HepG2 (cell line): ENCODE data around the gene ARID5B. TPM values are rescaled to one million over a fixed set of nuclear protein-coding genes. Genes with fewer than 3 reads are reported as not detected.

Source experiments
- ATAC-seq: fragments of 200-7000 bp; cut with Tn5 transposase; 3 replicates; pipeline ENCODE4 v1.9.1; 2020; ENCODE audit warnings: mild to moderate bottlenecking, moderate library complexity
- BruUV-seq: library from RNA; stranded (reverse); fragments of 400-500 nt; replicated peaks from 2 replicates; lab custom pipeline; 2021; lab: Mats Ljungman, UMichigan
- CTCF ChIA-PET: fragments of 300-600 bp; formaldehyde crosslinking; extraction: SDS; loops from one replicate; lab custom pipeline; 2021; ENCODE audit warnings: low total read pairs, inconsistent platforms, low intra/inter-chr PET ratio; lab: Yijun Ruan, JAX
- POLR2A ChIA-PET: fragments of 350-600 bp; sonication (Branson Sonifier 250); formaldehyde crosslinking; loops from one replicate; lab custom pipeline; 2020; ENCODE audit warnings: antibody characterized with exemption, inconsistent platforms; lab: Yijun Ruan, JAX
- DNase-seq: peaks from one replicate; pipeline ENCODE4 v3.0.0-alpha.2; 2015; ENCODE audit warnings: low spot score
- FAIRE-seq: peaks from 3 replicates; lab custom pipeline; 2011; peaks lifted over from hg19 to GRCh38; lab: Jason Lieb, UNC
- H2AFZ ChIP-seq: one replicate; pipeline ENCODE4 v1.6.1; 2011; ENCODE audit warnings: low read length, inconsistent platforms
- H3K27ac ChIP-seq: fragments of 300-600 bp; 3 replicates; pipeline ENCODE4 v1.8.0; 2011; ENCODE audit warnings: mixed run types, mild to moderate bottlenecking, mixed read lengths, low read length, inconsistent platforms; ENCODE audit not compliant: insufficient read depth; ENCODE audit errors: extremely low read length
- H3K27me3 ChIP-seq, 2 experiments: fragments of 200-600 bp in 1 of 2; 2 replicates in 1 of 2; 3 replicates in 1 of 2; pipeline versions ENCODE4 v1.6.0 to v1.8.0; 2011; ENCODE audit warnings: low read length in 2 of 2, mild to moderate bottlenecking in 2 of 2, moderate library complexity in 2 of 2, inconsistent platforms in 1 of 2; ENCODE audit not compliant: insufficient read depth in 2 of 2, control insufficient read depth in 1 of 2
- H3K36me3 ChIP-seq, 2 experiments: fragments of 200-600 bp in 1 of 2; replicated peaks in 1 of 2; 2 replicates in 1 of 2; 3 replicates in 1 of 2; pipeline versions ENCODE4 v1.5.1 to v1.8.0; 2011; ENCODE audit warnings: low read length in 2 of 2, inconsistent platforms in 1 of 2; ENCODE audit not compliant: insufficient read depth in 2 of 2, control insufficient read depth in 1 of 2
- H3K4me1 ChIP-seq: 2 replicates; pipeline ENCODE4 v1.5.1; 2012; ENCODE audit warnings: low read length, inconsistent platforms; ENCODE audit not compliant: insufficient read depth
- H3K4me2 ChIP-seq: 2 replicates; pipeline ENCODE4 v1.6.0; 2011; ENCODE audit warnings: low read depth, low read length, inconsistent platforms
- H3K4me3 ChIP-seq, 3 experiments: fragments of 200-600 bp in 1 of 3; sonication (generic), shearing (Covaris generic) in 1 of 3; replicated peaks in 1 of 3; 2 replicates each; pipeline ENCODE4 v1.5.1; 2011 to 2016; ENCODE audit warnings: low read length in 3 of 3, inconsistent platforms in 2 of 3, low read depth in 2 of 3, mild to moderate bottlenecking in 2 of 3, control low read depth in 1 of 3, mixed read lengths in 1 of 3; ENCODE audit not compliant: insufficient read depth in 1 of 3
- H3K79me2 ChIP-seq: one replicate; pipeline ENCODE4 v1.6.1; 2011; ENCODE audit warnings: low read length, inconsistent platforms; ENCODE audit not compliant: insufficient read depth
- H3K9ac ChIP-seq: 2 replicates; pipeline ENCODE4 v1.6.0; 2011; ENCODE audit warnings: mild to moderate bottlenecking, low read depth, low read length, inconsistent platforms; ENCODE audit not compliant: insufficient read depth
- H3K9me3 ChIP-seq: 2 replicates; pipeline ENCODE4 v1.5.1; 2012; ENCODE audit warnings: mild to moderate bottlenecking, low read length
- H4K20me1 ChIP-seq: 2 replicates; pipeline ENCODE4 v1.6.0; 2011; ENCODE audit warnings: inconsistent platforms, mild to moderate bottlenecking, low read length, moderate library complexity; ENCODE audit not compliant: insufficient read depth
- ARHGAP35 ChIP-seq: sonication (generic); formaldehyde crosslinking; IDR thresholded peaks from 2 replicates; pipeline ENCODE4 v1.9.0; 2022; ENCODE audit warnings: mild to moderate bottlenecking, inconsistent platforms, moderate library complexity, missing genetic modification reagents, borderline replicate concordance
- POLR2G ChIP-seq: fragments of 200-400 bp; formaldehyde crosslinking; IDR thresholded peaks from 2 replicates; pipeline ENCODE4 v1.6.1; 2018; ENCODE audit warnings: mild to moderate bottlenecking, low read depth, low read length, moderate library complexity
- SRY ChIP-seq: sonication (generic); formaldehyde crosslinking; IDR thresholded peaks from 2 replicates; pipeline ENCODE4 v1.8.0; 2022; ENCODE audit warnings: mild to moderate bottlenecking, missing genetic modification reagents
- ZFX ChIP-seq: sonication (generic); formaldehyde crosslinking; IDR thresholded peaks from 2 replicates; pipeline ENCODE4 v1.4.0; 2020; ENCODE audit warnings: mild to moderate bottlenecking, low read depth, missing genetic modification reagents, moderate library complexity
- in situ Hi-C: cut with HindIII; loops from 2 replicates; pipeline ENCODE4 v1.10.0; 2017; ENCODE audit warnings: low pct_unique_long_range_greater_than_20kb; ENCODE audit not compliant: extremely low pct_ligation_motif_present
- intact Hi-C: fragments of 100-400 bp; cut with micrococcal nuclease; formaldehyde crosslinking; loops from one replicate; pipeline ENCODE4 v1.10.0; 2022; ENCODE audit not compliant: unreplicated experiment
- polyA plus RNA-seq, 8 experiments: library from polyadenylated mRNA; depleted of rRNA in 3 of 8; stranded (reverse) in 7 of 8; unstranded in 1 of 8; fragments of >200 nt; fragmentation: Illumina TruSeq in 4 of 8; extraction: Trizol in 4 of 8; gene quantifications; 2 replicates each; pipeline versions ENCODE4 v1.2.1 to v1.2.3, GENCODE V29; 2011 to 2016; ENCODE audit warnings: low read depth in 4 of 8, missing spikeins in 1 of 8, mixed read lengths in 1 of 8; ENCODE audit not compliant: insufficient read depth in 1 of 8
- total RNA-seq, 5 experiments: library from RNA; depleted of rRNA; stranded (reverse); fragments of >200 nt; fragmentation: Illumina TruSeq; extraction: Trizol; gene quantifications; 2 replicates each; pipeline ENCODE4 v1.2.3, GENCODE V29; 2016; ENCODE audit warnings: low read depth in 1 of 5
- TF ChIP-seq, protein P1 (sequence below): sonication (generic); formaldehyde crosslinking; IDR thresholded peaks from 2 replicates; pipeline ENCODE4 v1.8.0; 2022; ENCODE audit warnings: mild to moderate bottlenecking, missing genetic modification reagents; ENCODE audit not compliant: insufficient replicate concordance
- TF ChIP-seq, protein P2 (sequence below): sonication (generic); formaldehyde crosslinking; IDR thresholded peaks from 2 replicates; pipeline ENCODE4 v1.5.0; 2020; ENCODE audit warnings: mild to moderate bottlenecking, missing genetic modification reagents, borderline replicate concordance

The ARID5B gene
- total and polyA plus RNA-seq, 2 of the 13 experiments (the other 11 are each of a cell fraction or from before 2014, with no cell fraction given), result 6.2 to 21.1 TPM

DNA sequence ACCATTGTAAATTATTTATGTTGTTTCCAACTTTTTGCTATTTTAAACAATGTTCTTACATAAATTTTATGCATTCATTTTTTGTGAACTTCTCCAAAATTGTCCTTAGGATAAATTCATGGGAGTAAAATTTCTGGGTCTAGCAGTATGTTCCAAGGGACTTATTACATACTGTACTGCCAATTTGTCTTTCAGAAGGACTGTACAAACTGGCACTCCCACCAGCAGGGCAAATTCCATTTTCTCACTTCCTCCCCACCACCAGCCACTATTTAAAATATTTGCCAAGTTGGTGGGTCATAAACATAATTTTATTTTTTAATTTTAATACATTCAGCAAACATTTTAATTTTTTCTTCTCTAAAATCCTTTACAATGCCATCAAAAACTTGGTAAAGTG is 13.7 kb upstream of the ARID5B start:
- FAIRE-seq, result no peak

More for the DNA sequence above, 13.7 kb upstream of the ARID5B start:
- H3K27ac ChIP-seq, result no peak overlapping the region
- ATAC-seq, result no peak
- no peaks in the 10 kb centered on the region for H3K9me3 ChIP-seq
- H4K20me1 ChIP-seq, result no peaks in the 10 kb centered on the region
- H3K4me2 ChIP-seq, result no peak overlapping the region
- no peak overlapping the region for H3K4me3 ChIP-seq
- POLR2A ChIA-PET, result no interaction called here
- H3K27me3 ChIP-seq, result no peaks in the 10 kb centered on the region; a peak in 1 of 5 replicates
- intact Hi-C loops (no loop called here), in situ Hi-C loops (no loop called here)
- no peaks in the 10 kb centered on the region for H3K36me3 ChIP-seq
- H3K4me1 ChIP-seq, result peaks cover 9% of the 10 kb centered on the region; the same call in 1 of the 2 replicates
- no TSS peak for BruUV-seq
- H2AFZ ChIP-seq, result no peak overlapping the region
- H3K79me2 ChIP-seq, result no peaks in the 10 kb centered on the region
- DNase-seq, result no peak
- H3K9ac ChIP-seq, result no peak overlapping the region
- CTCF ChIA-PET, result no interaction called here
- TF ChIP-seq ZFX (CRISPR knock-in tag) (no peak), ARHGAP35 (no peak), SRY (CRISPR knock-in tag) (no peak), POLR2G (no peak)
- TF ChIP-seq, protein P1, sequence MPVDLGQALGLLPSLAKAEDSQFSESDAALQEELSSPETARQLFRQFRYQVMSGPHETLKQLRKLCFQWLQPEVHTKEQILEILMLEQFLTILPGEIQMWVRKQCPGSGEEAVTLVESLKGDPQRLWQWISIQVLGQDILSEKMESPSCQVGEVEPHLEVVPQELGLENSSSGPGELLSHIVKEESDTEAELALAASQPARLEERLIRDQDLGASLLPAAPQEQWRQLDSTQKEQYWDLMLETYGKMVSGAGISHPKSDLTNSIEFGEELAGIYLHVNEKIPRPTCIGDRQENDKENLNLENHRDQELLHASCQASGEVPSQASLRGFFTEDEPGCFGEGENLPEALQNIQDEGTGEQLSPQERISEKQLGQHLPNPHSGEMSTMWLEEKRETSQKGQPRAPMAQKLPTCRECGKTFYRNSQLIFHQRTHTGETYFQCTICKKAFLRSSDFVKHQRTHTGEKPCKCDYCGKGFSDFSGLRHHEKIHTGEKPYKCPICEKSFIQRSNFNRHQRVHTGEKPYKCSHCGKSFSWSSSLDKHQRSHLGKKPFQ, result no peak
- TF ChIP-seq, protein P2, sequence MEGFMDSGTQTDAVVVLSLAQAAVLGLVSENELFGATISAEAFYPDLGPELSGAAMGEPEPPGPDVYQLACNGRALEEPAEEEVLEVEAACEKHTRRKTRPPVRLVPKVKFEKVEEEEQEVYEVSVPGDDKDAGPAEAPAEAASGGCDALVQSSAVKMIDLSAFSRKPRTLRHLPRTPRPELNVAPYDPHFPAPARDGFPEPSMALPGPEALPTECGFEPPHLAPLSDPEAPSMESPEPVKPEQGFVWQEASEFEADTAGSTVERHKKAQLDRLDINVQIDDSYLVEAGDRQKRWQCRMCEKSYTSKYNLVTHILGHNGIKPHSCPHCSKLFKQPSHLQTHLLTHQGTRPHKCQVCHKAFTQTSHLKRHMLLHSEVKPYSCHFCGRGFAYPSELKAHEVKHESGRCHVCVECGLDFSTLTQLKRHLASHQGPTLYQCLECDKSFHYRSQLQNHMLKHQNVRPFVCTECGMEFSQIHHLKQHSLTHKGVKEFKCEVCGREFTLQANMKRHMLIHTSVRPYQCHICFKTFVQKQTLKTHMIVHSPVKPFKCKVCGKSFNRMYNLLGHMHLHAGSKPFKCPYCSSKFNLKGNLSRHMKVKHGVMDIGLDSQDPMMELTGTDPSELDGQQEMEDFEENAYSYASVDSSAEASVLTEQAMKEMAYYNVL (CRISPR knock-in tag), result no peak
